HepG2 (cell line): ENCODE results near the gene YIF1A. TPM values are rescaled to one million over a fixed set of nuclear protein-coding genes. Genes with fewer than 3 reads are reported as not detected.

ENCODE experiments used
- FOXP1 ChIP-seq, 2 experiments: fragments of 450-650 bp in 1 of 2; IDR thresholded peaks; 2 replicates each; pipeline ENCODE4 v1.6.1; 2017 to 2018; ENCODE audit warnings: antibody characterized with exemption in 1 of 2
- NR1H2 ChIP-seq: sonication (generic); formaldehyde crosslinking; IDR thresholded peaks from 2 replicates; pipeline ENCODE4 v1.8.1; 2022; ENCODE audit warnings: low read depth, missing genetic modification reagents, borderline replicate concordance
- REST ChIP-seq, 2 experiments: IDR thresholded peaks; 2 replicates each; pipeline ENCODE4 v1.6.1; 2011 to 2012; ENCODE audit warnings: low read length in 2 of 2, borderline replicate concordance in 1 of 2, low read depth in 1 of 2, mild to moderate bottlenecking in 1 of 2, moderate library complexity in 1 of 2
- REXO4 ChIP-seq: sonication (generic); formaldehyde crosslinking; IDR thresholded peaks from 2 replicates; pipeline ENCODE4 v1.8.0; 2022; ENCODE audit warnings: missing genetic modification reagents, mild to moderate bottlenecking, borderline replicate concordance
- TCF7 ChIP-seq: sonication (generic); IDR thresholded peaks from 2 replicates; pipeline ENCODE4 v1.6.1; 2016; ENCODE audit warnings: antibody characterized with exemption, low read depth
- ZBTB2 ChIP-seq: sonication (generic); formaldehyde crosslinking; IDR thresholded peaks from 2 replicates; pipeline ENCODE4 v1.8.0; 2022; ENCODE audit warnings: low read depth, missing genetic modification reagents
- ZBTB3 ChIP-seq: sonication (generic); formaldehyde crosslinking; IDR thresholded peaks from 2 replicates; pipeline ENCODE4 v1.4.0; 2020; ENCODE audit warnings: low read depth, mild to moderate bottlenecking, moderate library complexity, missing genetic modification reagents, borderline replicate concordance
- ZNF205 ChIP-seq: IDR thresholded peaks from 2 replicates; pipeline ENCODE4 v1.6.1; 2018; ENCODE audit warnings: missing biosample characterization, missing genetic modification reagents
- ZNF430 ChIP-seq: sonication (generic); formaldehyde crosslinking; IDR thresholded peaks from 2 replicates; pipeline ENCODE4 v1.9.0; 2021; ENCODE audit warnings: mild to moderate bottlenecking, missing genetic modification reagents
- ZNF552 ChIP-seq: sonication (generic); formaldehyde crosslinking; IDR thresholded peaks from 2 replicates; pipeline ENCODE4 v1.9.0; 2022; ENCODE audit warnings: missing genetic modification reagents, mild to moderate bottlenecking, borderline replicate concordance
- ZNF746 ChIP-seq: sonication (generic); formaldehyde crosslinking; IDR thresholded peaks from 2 replicates; pipeline ENCODE4 v1.8.0; 2022; ENCODE audit warnings: mild to moderate bottlenecking, missing genetic modification reagents
- ZSCAN5A ChIP-seq: sonication (generic); formaldehyde crosslinking; IDR thresholded peaks from 2 replicates; pipeline ENCODE4 v1.8.0; 2022; ENCODE audit warnings: mild to moderate bottlenecking, missing genetic modification reagents, borderline replicate concordance
- polyA plus RNA-seq, 8 experiments: library from polyadenylated mRNA; depleted of rRNA in 3 of 8; stranded (reverse) in 7 of 8; unstranded in 1 of 8; fragments of >200 nt; fragmentation: Illumina TruSeq in 4 of 8; extraction: Trizol in 4 of 8; gene quantifications; 2 replicates each; pipeline versions ENCODE4 v1.2.1 to v1.2.3, GENCODE V29; 2011 to 2016; ENCODE audit warnings: low read depth in 4 of 8, missing spikeins in 1 of 8, mixed read lengths in 1 of 8; ENCODE audit not compliant: insufficient read depth in 1 of 8
- total RNA-seq, 5 experiments: library from RNA; depleted of rRNA; stranded (reverse); fragments of >200 nt; fragmentation: Illumina TruSeq; extraction: Trizol; gene quantifications; 2 replicates each; pipeline ENCODE4 v1.2.3, GENCODE V29; 2016; ENCODE audit warnings: low read depth in 1 of 5
- TF ChIP-seq, protein P1 (sequence below): sonication (generic); formaldehyde crosslinking; IDR thresholded peaks from 2 replicates; pipeline ENCODE4 v1.5.1; 2020; ENCODE audit warnings: missing genetic modification reagents, mild to moderate bottlenecking, borderline replicate concordance
- TF ChIP-seq, protein P2 (sequence below): sonication (generic); formaldehyde crosslinking; IDR thresholded peaks from 2 replicates; pipeline ENCODE4 v1.5.0; 2020; ENCODE audit warnings: mild to moderate bottlenecking, missing genetic modification reagents

YIF1A gene
- total and polyA plus RNA-seq, 2 of the 13 experiments (the other 11 are each of a cell fraction or from before 2014, with no cell fraction given), result 133 to 145 TPM

DNA sequence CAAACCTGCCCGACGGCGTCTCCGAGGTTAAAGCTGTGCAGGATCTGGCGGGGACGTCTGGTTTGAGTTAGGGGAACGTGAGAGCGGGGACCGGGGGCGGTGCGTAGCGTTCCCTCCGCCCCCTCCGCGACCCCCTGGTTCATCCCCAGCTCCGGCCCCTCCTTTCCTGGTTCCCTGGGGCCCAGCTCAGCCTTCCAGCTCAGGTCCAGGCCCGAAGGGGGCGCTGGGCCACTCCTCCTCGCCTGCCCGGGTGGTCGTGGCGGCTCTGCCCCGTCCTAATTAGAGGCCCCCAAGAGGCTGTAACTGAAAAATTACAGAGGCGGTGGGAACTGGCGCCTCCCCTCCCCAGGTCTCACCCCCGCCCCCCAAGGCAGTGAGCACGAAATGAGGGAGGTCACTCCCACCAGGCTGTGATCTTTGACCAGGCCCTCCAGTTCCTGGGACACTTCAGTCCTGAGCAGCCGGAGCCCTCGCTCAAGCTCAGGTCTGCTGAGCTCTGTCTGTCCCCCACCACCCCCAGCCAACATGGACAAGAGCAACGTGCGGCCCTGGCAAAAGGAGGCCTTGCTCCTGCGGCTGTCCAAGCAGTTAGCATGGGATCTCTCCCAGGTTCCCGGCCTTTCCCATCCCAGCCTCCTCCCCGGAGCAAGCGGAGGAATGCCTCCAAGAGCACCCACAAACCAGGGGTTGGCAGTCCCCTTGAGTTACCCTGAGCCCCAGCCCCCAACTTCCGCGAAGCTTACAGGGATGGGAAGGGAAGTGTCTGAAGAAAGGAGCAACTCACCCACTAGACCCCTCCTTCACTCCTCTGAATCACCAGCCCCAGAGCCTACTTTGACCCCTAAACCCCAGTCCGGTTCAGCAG lies 24.6 kb upstream of the YIF1A start (continued):
- TF ChIP-seq REST (IDR thresholded peaks at IDR 0.05; ENCODE audit: borderline replicate concordance in 1 of 2, low read depth in 1 of 2, low read length in 2 of 2), result no peak
- no peak for TF ChIP-seq NR1H2 (CRISPR knock-in tag)
- TF ChIP-seq FOXP1 (IDR thresholded peaks at IDR 0.05), result no peak
- no peak for TF ChIP-seq FOXP1 (CRISPR knock-in tag; IDR thresholded peaks at IDR 0.05)
- TF ChIP-seq ZNF746 (CRISPR knock-in tag), result no peak; the same call in 1 of the 2 replicates
- TF ChIP-seq TCF7, result no peak
- TF ChIP-seq ZNF430, result no peak; the same call in 1 of the 2 replicates
- TF ChIP-seq ZNF552 (CRISPR knock-in tag), result no peak
- TF ChIP-seq REXO4 (CRISPR knock-in tag), result no peak
- no peak for TF ChIP-seq ZBTB2 (CRISPR knock-in tag)
- TF ChIP-seq, protein P1, sequence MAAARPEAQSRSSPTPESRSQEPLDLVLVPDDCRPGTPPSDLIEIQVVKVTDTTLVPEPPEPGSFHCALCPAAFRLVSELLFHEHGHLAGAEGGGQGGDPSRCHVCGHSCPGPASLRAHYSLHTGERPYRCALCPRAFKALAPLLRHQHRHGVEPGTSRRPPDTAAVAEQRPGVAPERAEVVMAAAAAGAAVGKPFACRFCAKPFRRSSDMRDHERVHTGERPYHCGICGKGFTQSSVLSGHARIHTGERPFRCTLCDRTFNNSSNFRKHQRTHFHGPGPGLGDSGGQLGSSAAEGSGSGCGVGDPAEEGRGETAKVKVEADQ (CRISPR knock-in tag), result no peak
- TF ChIP-seq ZBTB3 (CRISPR knock-in tag), result no peak
- TF ChIP-seq ZNF205, result no peak
- TF ChIP-seq ZSCAN5A (CRISPR knock-in tag), result no peak
- TF ChIP-seq, protein P2, sequence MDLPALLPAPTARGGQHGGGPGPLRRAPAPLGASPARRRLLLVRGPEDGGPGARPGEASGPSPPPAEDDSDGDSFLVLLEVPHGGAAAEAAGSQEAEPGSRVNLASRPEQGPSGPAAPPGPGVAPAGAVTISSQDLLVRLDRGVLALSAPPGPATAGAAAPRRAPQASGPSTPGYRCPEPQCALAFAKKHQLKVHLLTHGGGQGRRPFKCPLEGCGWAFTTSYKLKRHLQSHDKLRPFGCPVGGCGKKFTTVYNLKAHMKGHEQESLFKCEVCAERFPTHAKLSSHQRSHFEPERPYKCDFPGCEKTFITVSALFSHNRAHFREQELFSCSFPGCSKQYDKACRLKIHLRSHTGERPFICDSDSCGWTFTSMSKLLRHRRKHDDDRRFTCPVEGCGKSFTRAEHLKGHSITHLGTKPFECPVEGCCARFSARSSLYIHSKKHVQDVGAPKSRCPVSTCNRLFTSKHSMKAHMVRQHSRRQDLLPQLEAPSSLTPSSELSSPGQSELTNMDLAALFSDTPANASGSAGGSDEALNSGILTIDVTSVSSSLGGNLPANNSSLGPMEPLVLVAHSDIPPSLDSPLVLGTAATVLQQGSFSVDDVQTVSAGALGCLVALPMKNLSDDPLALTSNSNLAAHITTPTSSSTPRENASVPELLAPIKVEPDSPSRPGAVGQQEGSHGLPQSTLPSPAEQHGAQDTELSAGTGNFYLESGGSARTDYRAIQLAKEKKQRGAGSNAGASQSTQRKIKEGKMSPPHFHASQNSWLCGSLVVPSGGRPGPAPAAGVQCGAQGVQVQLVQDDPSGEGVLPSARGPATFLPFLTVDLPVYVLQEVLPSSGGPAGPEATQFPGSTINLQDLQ (CRISPR knock-in tag), result no peak
